Upper lobe of left lung (tissue), 4 donors: ENCODE data around the gene VAPA.

Experiments used
- CTCF ChIP-seq, 6 experiments: fragments of 450-650 bp in 4 of 6; fragments of 200-600 bp in 2 of 6; sonication (generic) in 2 of 6; IDR thresholded peaks; one replicate each; pipeline ENCODE4 v1.5.1; 2016 to 2019; ENCODE audit warnings: antibody characterized with exemption in 6 of 6
- POLR2A ChIP-seq, 4 donors: fragments of 450-650 bp; IDR thresholded peaks; one replicate each; pipeline ENCODE4 v1.5.1; 2016 to 2017; ENCODE audit warnings: antibody characterized with exemption in 4 of 4, mild to moderate bottlenecking in 2 of 4

GRCh38 chr18:9877655-9878014, 36.2 kb upstream of the VAPA start:
- no peak for TF ChIP-seq POLR2A (IDR thresholded peaks at IDR 0.05)
- TF ChIP-seq CTCF (IDR thresholded peaks at IDR 0.05), result no peak
